Ecto neural progenitor cell (in vitro differentiated cells): Measurements from ENCODE around the gene PAPSS2.
A peak's percentile ranks its signal among the peaks of the same experiment; 100 is the strongest.
"Not testable (repeated sequence)": the region's sequence is repeated elsewhere in the genome, so short reads cannot be mapped to it uniquely, and the experiment has no call there.

ENCODE experiments used
- DNase-seq: peaks from one replicate; pipeline ENCODE4 v3.0.0-alpha.2; 2018; ENCODE audit warnings: low spot score

PAPSS2 gene

GRCh38 chr10:87642988-87643387, 16.7 kb upstream of the PAPSS2 start:
- DNase-seq, result no peak

GRCh38 chr10:87643920-87644319, 15.8 kb upstream of the PAPSS2 start:
- DNase-seq, result no peak

GRCh38 chr10:87644500-87644899, 15.2 kb upstream of the PAPSS2 start:
- DNase-seq, result not testable (repeated sequence)

- no peak for DNase-seq
These were observed 13.3 kb upstream of the PAPSS2 start for GRCh38 chr10:87646192-87646909.

GRCh38 chr10:87646935-87647334, 12.7 kb upstream of the PAPSS2 start:
- DNase-seq, result no peak

- no peak for DNase-seq
These were observed 8.7 kb upstream of the PAPSS2 start for GRCh38 chr10:87650838-87651589.

- no peak for DNase-seq
These were observed 7.9 kb upstream of the PAPSS2 start for GRCh38 chr10:87651801-87652200.

GRCh38 chr10:87652261-87652660, 7.4 kb upstream of the PAPSS2 start:
- no peak for DNase-seq

GRCh38 chr10:87654212-87654611, 5.5 kb upstream of the PAPSS2 start:
- DNase-seq, result no peak

GRCh38 chr10:87656431-87657072, 3.1 kb upstream of the PAPSS2 start:
- DNase-seq, result no peak

- no peak for DNase-seq
These were observed 2.3 kb upstream of the PAPSS2 start for GRCh38 chr10:87657371-87657770.

GRCh38 chr10:87658321-87658795, 1.3 kb upstream of the PAPSS2 start:
- DNase-seq, result no peak

- DNase-seq, result peak; percentile 46
These were observed 671 bp upstream of the PAPSS2 start for GRCh38 chr10:87658858-87659555.

- no peak for DNase-seq
These were observed 931 bp downstream of the PAPSS2 start for GRCh38 chr10:87660484-87661133.

- DNase-seq, result no peak
These were observed 2.4 kb downstream of the PAPSS2 start for GRCh38 chr10:87661861-87662785.

- DNase-seq, result no peak
These were observed 4.6 kb downstream of the PAPSS2 start for GRCh38 chr10:87664276-87664701.

- no peak for DNase-seq
These were observed 7.8 kb downstream of the PAPSS2 start for GRCh38 chr10:87667493-87667892.

- DNase-seq, result no peak
These were observed 8.8 kb downstream of the PAPSS2 start for GRCh38 chr10:87668324-87669074.

GRCh38 chr10:87669752-87670151, 10.1 kb downstream of the PAPSS2 start:
- DNase-seq, result no peak

- no peak for DNase-seq
These were observed 10.9 kb downstream of the PAPSS2 start for GRCh38 chr10:87670586-87670985.
